ENCODE measurements around the gene CNPPD1.

The CNPPD1 gene

GRCh38 chr2:219163156-219163555 lies 13.6 kb downstream of the CNPPD1 start:
- Histone ChIP-seq H3K9ac (ENCODE audit: low read length) (no peak overlapping the region), H3K9me3 (ENCODE audit: control insufficient read depth, low read depth, low read length) (no peaks in the 10 kb centered on the region), H3K4me1 (ENCODE audit: control insufficient read depth, low read depth, low read length) (peaks cover 9% of the 10 kb centered on the region), H3K27me3 (ENCODE audit: control insufficient read depth, insufficient read depth, low read length) (no peaks in the 10 kb centered on the region), H3K27ac (ENCODE audit: low read length) (no peak overlapping the region), H3K4me3 (ENCODE audit: low read length) (no peak overlapping the region), H3K36me3 (ENCODE audit: control insufficient read depth, low read depth, low read length) (no peaks in the 10 kb centered on the region)

GRCh38 chr2:219161097-219161496 lies 15.6 kb downstream of the CNPPD1 start:
- H3K27ac ChIP-seq (ENCODE audit: low read length) = no peak overlapping the region
- H3K4me1 ChIP-seq (ENCODE audit: control insufficient read depth, low read depth, low read length) = peaks cover 9% of the 10 kb centered on the region
- H3K36me3 ChIP-seq (ENCODE audit: control insufficient read depth, low read depth, low read length) = peaks cover 5% of the 10 kb centered on the region
- peak overlapping the region; percentile 67 for H3K4me3 ChIP-seq (ENCODE audit: low read length)
- no peak overlapping the region for H3K9ac ChIP-seq (ENCODE audit: low read length)
- no peaks in the 10 kb centered on the region for H3K9me3 ChIP-seq (ENCODE audit: control insufficient read depth, low read depth, low read length)
- H3K27me3 ChIP-seq (ENCODE audit: control insufficient read depth, insufficient read depth, low read length) = no peaks in the 10 kb centered on the region

- no peaks in the 10 kb centered on the region for H3K9me3 ChIP-seq (ENCODE audit: control insufficient read depth, low read depth, low read length)
- no peak within 1 kb of the TSS for H3K27ac ChIP-seq (ENCODE audit: low read length)
- H3K36me3 ChIP-seq (ENCODE audit: control insufficient read depth, low read depth, low read length) = peaks cover 5% of the 10 kb centered on the region
- peak within 1 kb of the TSS; percentile 67 for H3K4me3 ChIP-seq (ENCODE audit: low read length)
- H3K4me1 ChIP-seq (ENCODE audit: control insufficient read depth, low read depth, low read length) = peaks cover 9% of the 10 kb centered on the region
- H3K27me3 ChIP-seq (ENCODE audit: control insufficient read depth, insufficient read depth, low read length) = no peaks in the 10 kb centered on the region
- peak within 1 kb of the TSS; percentile 59 for H3K9ac ChIP-seq (ENCODE audit: low read length)
Observed at GRCh38 chr2:219160186-219161017, 16.3 kb downstream of the CNPPD1 start, which contains the start of gene NHEJ1. NHEJ1 (minus strand) TSS chr2:219160815; CDS start chr2:219158362, 2,453 bp downstream.

GRCh38 chr2:219159771-219160185 lies 16.9 kb downstream of the CNPPD1 start:
- Histone ChIP-seq H3K4me3 (ENCODE audit: low read length) (peak overlapping the region; percentile 67), H3K27ac (ENCODE audit: low read length) (no peak overlapping the region), H3K9me3 (ENCODE audit: control insufficient read depth, low read depth, low read length) (no peaks in the 10 kb centered on the region), H3K4me1 (ENCODE audit: control insufficient read depth, low read depth, low read length) (peaks cover 9% of the 10 kb centered on the region), H3K27me3 (ENCODE audit: control insufficient read depth, insufficient read depth, low read length) (no peaks in the 10 kb centered on the region), H3K36me3 (ENCODE audit: control insufficient read depth, low read depth, low read length) (peaks cover 5% of the 10 kb centered on the region), H3K9ac (ENCODE audit: low read length) (peak overlapping the region; percentile 59)

- Histone ChIP-seq H3K4me3 (ENCODE audit: low read length) (no peak overlapping the region), H3K4me1 (ENCODE audit: control insufficient read depth, low read depth, low read length) (peaks cover 9% of the 10 kb centered on the region), H3K9me3 (ENCODE audit: control insufficient read depth, low read depth, low read length) (no peaks in the 10 kb centered on the region), H3K36me3 (ENCODE audit: control insufficient read depth, low read depth, low read length) (peaks cover 9% of the 10 kb centered on the region), H3K27me3 (ENCODE audit: control insufficient read depth, insufficient read depth, low read length) (no peaks in the 10 kb centered on the region), H3K27ac (ENCODE audit: low read length) (no peak overlapping the region), H3K9ac (ENCODE audit: low read length) (no peak overlapping the region)
Observed at GRCh38 chr2:219158586-219158985, 18.1 kb downstream of the CNPPD1 start.

- no peaks in the 10 kb centered on the region for H3K27me3 ChIP-seq (ENCODE audit: control insufficient read depth, insufficient read depth, low read length)
- H3K27ac ChIP-seq (ENCODE audit: low read length) = no peak overlapping the region
- H3K4me1 ChIP-seq (ENCODE audit: control insufficient read depth, low read depth, low read length) = peaks cover 9% of the 10 kb centered on the region
- H3K4me3 ChIP-seq (ENCODE audit: low read length) = no peak overlapping the region
- H3K9me3 ChIP-seq (ENCODE audit: control insufficient read depth, low read depth, low read length) = no peaks in the 10 kb centered on the region
- H3K36me3 ChIP-seq (ENCODE audit: control insufficient read depth, low read depth, low read length) = peaks cover 9% of the 10 kb centered on the region
- H3K9ac ChIP-seq (ENCODE audit: low read length) = no peak overlapping the region
Observed at GRCh38 chr2:219158025-219158424, 18.7 kb downstream of the CNPPD1 start.

GRCh38 chr2:219157396-219157795 lies 19.3 kb downstream of the CNPPD1 start:
- peaks cover 9% of the 10 kb centered on the region for H3K36me3 ChIP-seq (ENCODE audit: control insufficient read depth, low read depth, low read length)
- no peaks in the 10 kb centered on the region for H3K9me3 ChIP-seq (ENCODE audit: control insufficient read depth, low read depth, low read length)

GRCh38 chr2:219155054-219155644 lies 21.6 kb downstream of the CNPPD1 start:
- Histone ChIP-seq H3K27me3 (ENCODE audit: control insufficient read depth, insufficient read depth, low read length) (no peaks in the 10 kb centered on the region), H3K36me3 (ENCODE audit: control insufficient read depth, low read depth, low read length) (peaks cover 9% of the 10 kb centered on the region), H3K9me3 (ENCODE audit: control insufficient read depth, low read depth, low read length) (no peaks in the 10 kb centered on the region), H3K27ac (ENCODE audit: low read length) (no peak overlapping the region), H3K9ac (ENCODE audit: low read length) (no peak overlapping the region), H3K4me1 (ENCODE audit: control insufficient read depth, low read depth, low read length) (peaks cover 4% of the 10 kb centered on the region), H3K4me3 (ENCODE audit: low read length) (no peak overlapping the region)

More at GRCh38 chr2:219157396-219157795, 19.3 kb downstream of the CNPPD1 start:
- Histone ChIP-seq H3K4me3 (ENCODE audit: low read length) (no peak overlapping the region), H3K4me1 (ENCODE audit: control insufficient read depth, low read depth, low read length) (peaks cover 9% of the 10 kb centered on the region), H3K27me3 (ENCODE audit: control insufficient read depth, insufficient read depth, low read length) (no peaks in the 10 kb centered on the region), H3K27ac (ENCODE audit: low read length) (no peak overlapping the region), H3K9ac (ENCODE audit: low read length) (no peak overlapping the region)

GRCh38 chr2:219149667-219150066 lies 27.1 kb downstream of the CNPPD1 start:
- Histone ChIP-seq H3K9me3 (ENCODE audit: control insufficient read depth, low read depth, low read length) (no peaks in the 10 kb centered on the region), H3K9ac (ENCODE audit: low read length) (no peak overlapping the region), H3K4me1 (ENCODE audit: control insufficient read depth, low read depth, low read length) (no peaks in the 10 kb centered on the region), H3K27ac (ENCODE audit: low read length) (no peak overlapping the region), H3K27me3 (ENCODE audit: control insufficient read depth, insufficient read depth, low read length) (no peaks in the 10 kb centered on the region), H3K36me3 (ENCODE audit: control insufficient read depth, low read depth, low read length) (peaks cover 16% of the 10 kb centered on the region), H3K4me3 (ENCODE audit: low read length) (no peak overlapping the region)

- H3K27me3 ChIP-seq (ENCODE audit: control insufficient read depth, insufficient read depth, low read length) = no peaks in the 10 kb centered on the region
Observed at GRCh38 chr2:219142329-219142728, 34.4 kb downstream of the CNPPD1 start.

GRCh38 chr2:219140722-219141121 lies 36.0 kb downstream of the CNPPD1 start:
- Histone ChIP-seq H3K36me3 (ENCODE audit: control insufficient read depth, low read depth, low read length) (no peaks in the 10 kb centered on the region), H3K9me3 (ENCODE audit: control insufficient read depth, low read depth, low read length) (no peaks in the 10 kb centered on the region), H3K4me3 (ENCODE audit: low read length) (no peak overlapping the region), H3K9ac (ENCODE audit: low read length) (no peak overlapping the region), H3K27ac (ENCODE audit: low read length) (no peak overlapping the region), H3K4me1 (ENCODE audit: control insufficient read depth, low read depth, low read length) (no peaks in the 10 kb centered on the region), H3K27me3 (ENCODE audit: control insufficient read depth, insufficient read depth, low read length) (no peaks in the 10 kb centered on the region)

More at GRCh38 chr2:219142329-219142728, 34.4 kb downstream of the CNPPD1 start:
- Histone ChIP-seq H3K9me3 (ENCODE audit: control insufficient read depth, low read depth, low read length) (no peaks in the 10 kb centered on the region), H3K36me3 (ENCODE audit: control insufficient read depth, low read depth, low read length) (peaks cover 10% of the 10 kb centered on the region), H3K9ac (ENCODE audit: low read length) (no peak overlapping the region), H3K4me3 (ENCODE audit: low read length) (no peak overlapping the region), H3K4me1 (ENCODE audit: control insufficient read depth, low read depth, low read length) (no peaks in the 10 kb centered on the region), H3K27ac (ENCODE audit: low read length) (no peak overlapping the region)
